ES-I3 (cell line): ENCODE measurements around the gene CDH4.
"Not testable (repeated sequence)": the region's sequence is repeated elsewhere in the genome, so short reads cannot be mapped to it uniquely, and the experiment has no call there.

Experiments used
- H3K36me3 ChIP-seq: 2 replicates; pipeline ENCODE4 v1.6.1; 2013; ENCODE audit warnings: mild to moderate bottlenecking, low read length, control low read depth, moderate library complexity; ENCODE audit not compliant: insufficient read depth
- H3K4me1 ChIP-seq: 2 replicates; pipeline ENCODE4 v1.6.1; 2013; ENCODE audit warnings: mild to moderate bottlenecking, control low read depth, low read length; ENCODE audit not compliant: insufficient read depth
- H3K9ac ChIP-seq: 2 replicates; pipeline ENCODE4 v1.6.1; 2013; ENCODE audit warnings: low read depth, mild to moderate bottlenecking, low read length, moderate library complexity
- H3K9me3 ChIP-seq: 2 replicates; pipeline ENCODE4 v1.6.1; 2013; ENCODE audit warnings: mild to moderate bottlenecking, low read length, moderate library complexity; ENCODE audit not compliant: control insufficient read depth, insufficient read depth

CDH4 gene

DNA sequence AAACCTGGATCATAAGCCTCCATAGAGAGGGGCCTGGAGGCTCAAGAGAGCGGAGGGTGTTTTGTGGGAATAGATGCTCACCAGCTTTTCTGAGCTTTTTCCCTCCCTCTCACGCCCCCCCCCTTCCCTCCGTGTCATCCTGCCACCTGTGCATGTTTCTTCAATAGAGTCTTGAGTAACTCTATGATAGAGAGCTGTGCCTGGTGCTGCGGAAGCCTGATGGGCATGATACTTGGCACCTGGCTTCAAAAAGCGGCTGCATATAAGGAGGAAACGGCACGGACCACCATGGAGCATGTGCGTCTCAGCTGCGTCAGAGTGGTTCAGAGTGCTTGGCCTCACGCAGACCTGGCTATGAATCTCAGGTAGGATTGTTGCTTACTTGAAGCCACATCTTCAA is 198.9 kb downstream of the CDH4 start:
- no peak overlapping the region for H3K9ac ChIP-seq
- H3K4me1 ChIP-seq = peaks cover 35% of the 10 kb centered on the region
- no peaks in the 10 kb centered on the region for H3K9me3 ChIP-seq

DNA sequence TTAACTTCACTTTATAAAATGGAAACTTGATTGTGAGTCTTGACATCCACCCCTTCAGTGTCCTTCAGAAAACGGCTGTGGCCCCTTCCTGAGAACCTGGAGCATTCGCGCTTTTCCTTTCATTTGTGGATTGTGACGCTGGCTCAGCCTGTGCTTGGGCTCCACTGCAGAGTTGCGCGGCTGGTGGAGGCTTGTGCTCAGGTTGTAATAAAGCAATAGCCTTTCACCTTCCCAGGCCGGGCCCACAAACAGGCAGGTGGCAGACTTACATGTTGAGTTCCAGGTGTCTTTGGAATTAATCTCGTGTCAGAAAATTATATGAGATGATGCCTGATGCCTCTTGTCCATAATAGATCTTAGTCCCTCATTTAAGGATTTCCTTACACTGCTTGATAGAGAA is 199.9 kb downstream of the CDH4 start:
- Histone ChIP-seq H3K9me3 (no peaks in the 10 kb centered on the region), H3K36me3 (no peaks in the 10 kb centered on the region), H3K4me1 (peaks cover 35% of the 10 kb centered on the region), H3K9ac (no peak overlapping the region)

More for the DNA sequence above, 198.9 kb downstream of the CDH4 start:
- no peaks in the 10 kb centered on the region for H3K36me3 ChIP-seq

DNA sequence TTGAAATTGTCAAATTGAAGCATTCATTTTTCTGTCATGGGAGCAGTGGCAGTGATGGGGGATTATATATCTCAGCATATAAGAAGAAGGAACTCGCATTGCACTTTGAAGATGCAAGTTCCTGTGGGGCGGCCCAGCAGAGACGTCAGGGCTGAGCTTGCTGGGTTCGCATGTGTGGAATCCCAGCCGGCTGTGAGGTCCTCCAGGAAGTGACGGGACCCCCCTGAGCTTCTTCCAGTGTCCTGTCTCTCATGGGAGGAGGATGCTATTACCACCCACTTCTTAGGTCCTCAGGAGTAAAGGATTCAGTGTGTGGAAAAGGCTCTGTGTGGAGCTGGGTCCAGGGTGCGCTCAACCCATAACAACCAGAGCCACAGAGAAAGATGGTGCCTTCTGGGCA is 201.2 kb downstream of the CDH4 start:
- H3K9me3 ChIP-seq = no peaks in the 10 kb centered on the region
- no peaks in the 10 kb centered on the region for H3K36me3 ChIP-seq

GRCh38 chr20:61453623-61454022 is 201.6 kb downstream of the CDH4 start:
- not testable (repeated sequence) for H3K9me3 ChIP-seq, H3K36me3 ChIP-seq, H3K9ac ChIP-seq
- H3K4me1 ChIP-seq = peaks cover 21% of the 10 kb centered on the region

More for the DNA sequence above, 201.2 kb downstream of the CDH4 start:
- Histone ChIP-seq H3K4me1 (peaks cover 25% of the 10 kb centered on the region), H3K9ac (no peak overlapping the region)

DNA sequence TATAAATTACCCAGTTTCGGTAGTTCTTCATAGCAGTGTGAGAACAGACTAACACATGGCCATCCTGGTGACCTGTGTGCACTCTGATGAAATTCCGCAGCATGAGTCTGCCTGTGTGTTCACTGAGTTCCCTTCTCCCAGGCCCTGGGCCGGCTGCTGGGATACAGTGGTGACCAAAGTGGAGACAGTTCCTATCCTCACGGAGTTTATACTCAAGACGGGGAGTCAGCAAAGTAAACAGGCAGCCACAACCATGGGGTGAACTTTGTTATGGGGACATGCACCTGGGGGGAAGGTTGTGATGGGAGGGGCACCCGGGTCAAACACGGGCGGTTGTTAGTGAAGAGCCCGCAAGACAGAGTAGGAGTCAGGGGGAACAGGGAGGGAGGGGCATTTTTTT is 202.0 kb downstream of the CDH4 start:
- peaks cover 17% of the 10 kb centered on the region for H3K4me1 ChIP-seq
- no peaks in the 10 kb centered on the region for H3K9me3 ChIP-seq
- no peaks in the 10 kb centered on the region for H3K36me3 ChIP-seq
- no peak overlapping the region for H3K9ac ChIP-seq

GRCh38 chr20:61455508-61456215 is 203.6 kb downstream of the CDH4 start:
- H3K4me1 ChIP-seq = peaks cover 3% of the 10 kb centered on the region; the same call in 1 of the 2 replicates

GRCh38 chr20:61457725-61458124 is 205.7 kb downstream of the CDH4 start:
- no peak overlapping the region for H3K9ac ChIP-seq
- no peaks in the 10 kb centered on the region for H3K36me3 ChIP-seq
- H3K9me3 ChIP-seq = 0 out of 2 replicates have a peak, but pooled peaks cover 4% of the 10 kb centered on the region
- peaks cover 3% of the 10 kb centered on the region; the same call in 1 of the 2 replicates for H3K4me1 ChIP-seq

More at GRCh38 chr20:61455508-61456215, 203.6 kb downstream of the CDH4 start:
- no peaks in the 10 kb centered on the region for H3K9me3 ChIP-seq
- no peak overlapping the region for H3K9ac ChIP-seq
- H3K36me3 ChIP-seq = no peaks in the 10 kb centered on the region

DNA sequence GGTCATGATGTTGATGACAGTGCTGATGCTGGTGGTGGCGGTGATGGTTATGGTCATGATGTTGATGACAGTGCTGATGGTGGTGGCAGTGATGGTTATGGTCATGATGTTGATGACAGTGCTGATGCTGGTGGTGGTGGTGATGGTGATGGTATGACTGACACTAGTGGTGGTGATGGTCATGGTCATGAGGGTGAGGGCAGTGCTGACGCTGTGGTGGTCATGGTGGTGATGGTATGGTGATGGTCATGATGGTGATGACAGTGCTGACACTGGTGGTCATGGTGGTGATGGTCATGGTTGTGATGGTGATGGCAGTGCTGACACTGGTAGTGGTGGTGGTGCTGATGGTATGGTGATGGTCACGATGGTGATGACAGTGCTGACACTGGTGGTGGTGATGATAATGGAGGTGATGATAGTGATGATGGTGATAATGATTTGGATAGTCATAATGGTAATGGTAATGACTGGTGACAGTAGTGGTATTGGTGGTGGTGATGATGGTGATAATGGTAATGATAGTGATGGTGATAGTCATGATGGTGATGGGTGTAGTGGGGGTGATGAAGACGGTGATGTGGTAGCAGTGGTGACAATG is 206.2 kb downstream of the CDH4 start:
- Histone ChIP-seq H3K9me3 (peaks cover 9% of the 10 kb centered on the region; the same call in 1 of the 2 replicates), H3K9ac (no peak overlapping the region), H3K4me1 (peaks cover 2% of the 10 kb centered on the region; the same call in 1 of the 2 replicates), H3K36me3 (no peaks in the 10 kb centered on the region)

GRCh38 chr20:61459266-61459665 is 207.2 kb downstream of the CDH4 start:
- Histone ChIP-seq H3K36me3 (no peaks in the 10 kb centered on the region), H3K9ac (no peak overlapping the region), H3K9me3 (peaks cover 11% of the 10 kb centered on the region; the same call in 1 of the 2 replicates), H3K4me1 (no peaks in the 10 kb centered on the region)

DNA sequence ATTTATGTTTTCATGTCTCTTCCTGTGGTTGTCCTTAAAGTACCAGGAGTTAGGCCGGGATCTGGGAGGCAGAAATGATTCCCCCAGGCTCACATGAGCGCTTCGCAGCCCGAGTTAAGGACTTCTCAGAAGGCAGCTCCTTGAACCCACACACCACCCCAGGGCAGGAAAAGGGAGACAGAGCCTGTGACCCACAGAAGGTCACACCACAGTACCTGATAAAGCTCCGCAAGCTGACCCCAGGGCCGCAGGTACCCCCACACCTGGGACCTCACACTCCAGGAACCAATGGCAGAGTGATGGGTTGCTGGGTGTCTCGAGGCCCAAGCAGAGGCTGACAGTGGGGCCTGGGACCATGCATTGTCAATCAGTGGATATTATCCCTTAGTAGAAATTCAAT is 207.6 kb downstream of the CDH4 start:
- H3K9ac ChIP-seq = no peak overlapping the region
- H3K9me3 ChIP-seq = peaks cover 11% of the 10 kb centered on the region; the same call in 1 of the 2 replicates
- H3K36me3 ChIP-seq = no peaks in the 10 kb centered on the region
- no peaks in the 10 kb centered on the region for H3K4me1 ChIP-seq

GRCh38 chr20:61460261-61461052 is 208.4 kb downstream of the CDH4 start:
- Histone ChIP-seq H3K9me3 (peaks cover 11% of the 10 kb centered on the region; the same call in 1 of the 2 replicates), H3K9ac (no peak overlapping the region), H3K36me3 (no peaks in the 10 kb centered on the region), H3K4me1 (no peaks in the 10 kb centered on the region)

- H3K4me1 ChIP-seq = no peaks in the 10 kb centered on the region
- H3K36me3 ChIP-seq = no peaks in the 10 kb centered on the region
- H3K9ac ChIP-seq = no peak overlapping the region
- peaks cover 11% of the 10 kb centered on the region; the same call in 1 of the 2 replicates for H3K9me3 ChIP-seq
Observed at GRCh38 chr20:61461461-61461860, 209.4 kb downstream of the CDH4 start.

GRCh38 chr20:61464307-61465303 is 212.5 kb downstream of the CDH4 start:
- H3K4me1 ChIP-seq = no peaks in the 10 kb centered on the region
- peaks cover 18% of the 10 kb centered on the region for H3K9me3 ChIP-seq
- H3K9ac ChIP-seq = no peak overlapping the region
- H3K36me3 ChIP-seq = no peaks in the 10 kb centered on the region
